CD4-positive, alpha-beta T cell (primary cell): ENCODE measurements around the gene RNF169. TPM values are rescaled to one million over a fixed set of nuclear protein-coding genes. Genes with fewer than 3 reads are reported as not detected.

Experiments used
- ATAC-seq: fragments of 200-7000 bp; cut with Tn5 transposase; one replicate; pipeline ENCODE4 v1.10.0; 2022; ENCODE audit warnings: mild to moderate bottlenecking; ENCODE audit not compliant: poor library complexity
- CTCF ChIA-PET: fragments of 350-600 bp; sonication (Branson Sonifier 250); formaldehyde crosslinking; loops from one replicate; lab custom pipeline; 2021; ENCODE audit warnings: antibody characterized with exemption, inconsistent platforms; lab: Charles Lee
- POLR2A ChIA-PET: fragments of 350-600 bp; sonication (Branson Sonifier 250); formaldehyde crosslinking; loops from one replicate; lab custom pipeline; 2021; ENCODE audit warnings: antibody characterized with exemption, inconsistent platforms; lab: Charles Lee
- DNase-seq, 14 experiments: peaks; one replicate each; pipeline ENCODE4 v3.0.0-alpha.2; 2013 to 2020; ENCODE audit warnings: mixed read lengths in 2 of 14
- H3K27ac ChIP-seq, 2 donors: one replicate each; pipeline versions ENCODE4 v1.5.1 to v1.7.0; 2013; ENCODE audit warnings: low read length in 2 of 2, low read depth in 1 of 2, mild to moderate bottlenecking in 1 of 2
- H3K27me3 ChIP-seq, 2 experiments: 1 replicate in 1 of 2; 2 replicates in 1 of 2; pipeline versions ENCODE4 v1.6.1 to v1.7.0; 2013; ENCODE audit warnings: low read length in 2 of 2, control low read depth in 1 of 2, mild to moderate bottlenecking in 1 of 2, moderate library complexity in 1 of 2; ENCODE audit not compliant: insufficient read depth in 2 of 2, control insufficient read depth in 1 of 2
- H3K36me3 ChIP-seq: one replicate; pipeline ENCODE4 v1.6.1; 2013; ENCODE audit warnings: low read length, control low read depth; ENCODE audit not compliant: insufficient read depth
- H3K4me1 ChIP-seq: one replicate; pipeline ENCODE4 v1.6.1; 2013; ENCODE audit warnings: low read length, control low read depth; ENCODE audit not compliant: insufficient read depth
- H3K4me3 ChIP-seq: one replicate; pipeline ENCODE4 v1.5.1; 2013; ENCODE audit warnings: mild to moderate bottlenecking, low read length, moderate library complexity
- H3K9me3 ChIP-seq, 2 experiments: 1 replicate in 1 of 2; 2 replicates in 1 of 2; pipeline versions ENCODE4 v1.6.1 to v1.7.0; 2013; ENCODE audit warnings: low read length in 2 of 2, mild to moderate bottlenecking in 2 of 2, control low read depth in 1 of 2, moderate library complexity in 1 of 2; ENCODE audit not compliant: control insufficient read depth in 1 of 2, insufficient read depth in 1 of 2
- H3K27ac Mint-ChIP-seq: one replicate; pipeline ENCODE4 v1.8.0; 2020; ENCODE audit warnings: mixed read lengths
- H3K27me3 Mint-ChIP-seq: one replicate; pipeline ENCODE4 v1.8.0; 2021; ENCODE audit warnings: mixed read lengths
- H3K36me3 Mint-ChIP-seq: one replicate; pipeline ENCODE4 v1.8.0; 2021; ENCODE audit warnings: low read depth, mixed read lengths
- H3K4me1 Mint-ChIP-seq: one replicate; pipeline ENCODE4 v1.8.0; 2021; ENCODE audit warnings: low read depth, mixed read lengths
- H3K4me3 Mint-ChIP-seq: one replicate; pipeline ENCODE4 v1.8.0; 2020; ENCODE audit warnings: mild to moderate bottlenecking, mixed read lengths
- H3K9me3 Mint-ChIP-seq: one replicate; pipeline ENCODE4 v1.8.0; 2020; ENCODE audit warnings: mixed read lengths
- CTCF ChIP-seq: fragments of 200-600 bp; IDR thresholded peaks from one replicate; pipeline ENCODE4 v1.8.0; 2022; ENCODE audit warnings: antibody characterized with exemption, mild to moderate bottlenecking
- intact Hi-C, 2 experiments: fragments of 100-400 bp; cut with DNase I in 1 of 2; cut with micrococcal nuclease in 1 of 2; formaldehyde crosslinking; loops; one replicate each; pipeline versions ENCODE4 v1.15.1 to v1.9.0; 2023 to 2025; cut with DNase I, micrococcal nuclease
- total RNA-seq, 174 experiments: library from RNA in 2 of 174; stranded (reverse) in 2 of 174; gene quantifications; one replicate each; pipeline ENCODE4 v1.2.3 and lab custom pipeline; 2021 to 2026

The RNF169 gene
- total RNA-seq, 2 experiments from 2014 or later: 15.2 to 15.5 TPM

GRCh38 chr11:74736031-74736430, 12.6 kb upstream of the RNF169 start:
- Histone ChIP-seq H3K4me3 (no peak overlapping the region), H3K4me1 (peaks cover 10% of the 10 kb centered on the region), H3K27ac (no peak overlapping the region), H3K36me3 (no peaks in the 10 kb centered on the region), H3K9me3 (peaks cover 0 to 5% of the 10 kb centered on the region in 2 experiments), H3K27me3 (peaks cover 18 to 26% of the 10 kb centered on the region in 2 experiments)
- no peak overlapping the region for H3K4me3 Mint-ChIP-seq
- H3K27me3 Mint-ChIP-seq: peaks cover 61% of the 10 kb centered on the region
- no peak for ATAC-seq
- no peak overlapping the region for H3K27ac Mint-ChIP-seq
- ChIA-PET CTCF (interaction anchor here (0.5 to 1.5 kb wide), 2 partner anchors 8 to 14 kb away, joined by 3 to 6 read pairs; no protein-coding TSS in a partner anchor), POLR2A (no interaction called here)
- peaks cover 13% of the 10 kb centered on the region for H3K4me1 Mint-ChIP-seq
- DNase-seq: no peak
- intact Hi-C loops: no loop called here
- TF ChIP-seq CTCF: no peak
- no peaks in the 10 kb centered on the region for H3K9me3 Mint-ChIP-seq
- no peaks in the 10 kb centered on the region for H3K36me3 Mint-ChIP-seq

- Histone ChIP-seq H3K4me3 (no peak overlapping the region), H3K36me3 (no peaks in the 10 kb centered on the region), H3K27me3 (peaks cover under 1 to 6% of the 10 kb centered on the region in 2 experiments), H3K4me1 (peaks cover 6% of the 10 kb centered on the region), H3K9me3 (no peaks in the 10 kb centered on the region), H3K27ac (no peak overlapping the region)
- CTCF ChIA-PET: interaction anchor here (0.6 to 1.8 kb wide), 11 partner anchors 9 to 73 kb away, joined by 3 to 16 read pairs (median 5); partner anchors contain the start of gene RNF169
- intact Hi-C loops: loop anchor here in 1 of 2 experiments (10.0 kb wide), 2 partner anchors 245 to 1075 kb away; partner anchors contain the start of genes LIPT2 and UVRAG
- DNase-seq (peak in 13 of 14 experiments; percentile 16 to 78 (median 28)), ATAC-seq (peak; percentile 80)
- POLR2A ChIA-PET: no interaction called here
- Mint-ChIP-seq H3K27me3 (peaks cover 32% of the 10 kb centered on the region), H3K36me3 (no peaks in the 10 kb centered on the region), H3K9me3 (no peaks in the 10 kb centered on the region), H3K4me3 (no peak overlapping the region), H3K4me1 (peaks cover 12% of the 10 kb centered on the region), H3K27ac (no peak overlapping the region)
- peak; percentile 82 for TF ChIP-seq CTCF
These were observed 8.9 kb upstream of the RNF169 start for GRCh38 chr11:74739546-74740270.

DNA sequence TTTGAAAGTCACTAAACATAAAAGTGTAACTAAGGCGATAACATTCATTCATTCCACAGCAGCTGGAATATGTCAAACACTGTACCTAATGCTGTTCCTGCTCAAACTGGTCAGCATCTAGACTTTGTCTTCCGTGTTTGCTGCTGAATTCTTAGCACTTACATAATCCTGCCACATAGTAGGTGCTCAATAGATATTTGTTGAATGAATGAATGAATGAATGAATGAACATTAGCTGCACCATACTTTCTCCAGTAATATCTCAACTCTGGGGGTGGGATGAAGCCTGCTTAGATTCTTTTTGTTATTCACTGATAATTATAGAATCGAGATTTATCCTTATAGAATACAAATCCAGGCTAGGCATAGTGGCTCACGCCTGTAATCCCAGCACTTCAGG, 6.6 kb upstream of the RNF169 start:
- no peak overlapping the region for H3K27ac ChIP-seq

More for the DNA sequence above, 6.6 kb upstream of the RNF169 start:
- intact Hi-C loops: loop anchor here in 1 of 2 experiments (10.0 kb wide), 2 partner anchors 247 to 1073 kb away; partner anchors contain the start of genes LIPT2 and UVRAG
- no peaks in the 10 kb centered on the region for H3K36me3 ChIP-seq
- H3K4me1 Mint-ChIP-seq: peaks cover 17% of the 10 kb centered on the region
- ATAC-seq (no peak), DNase-seq (no peak)
- no peak overlapping the region for H3K4me3 ChIP-seq
- no peak overlapping the region for H3K27ac Mint-ChIP-seq
- no peaks in the 10 kb centered on the region for H3K9me3 Mint-ChIP-seq
- H3K4me1 ChIP-seq: peaks cover 8% of the 10 kb centered on the region
- H3K4me3 Mint-ChIP-seq: no peak overlapping the region
- CTCF ChIA-PET: no interaction called here
- H3K27me3 ChIP-seq: no peaks in the 10 kb centered on the region
- H3K27me3 Mint-ChIP-seq: peaks cover 15% of the 10 kb centered on the region
- H3K36me3 Mint-ChIP-seq: no peaks in the 10 kb centered on the region
- no peak for TF ChIP-seq CTCF
- no peaks in the 10 kb centered on the region for H3K9me3 ChIP-seq
- POLR2A ChIA-PET: no interaction called here
